ENCODE data around the gene FBXO38. TPM values are rescaled to one million over a fixed set of nuclear protein-coding genes. Genes with fewer than 3 reads are reported as not detected.

FBXO38 gene
- total RNA-seq, 2 experiments from 2014 or later = 31.7 to 34.2 TPM

GRCh38 chr5:148414833-148415232 is 31.1 kb downstream of the FBXO38 start:
- DNase-seq = no peak
- H3K36me3 Mint-ChIP-seq (ENCODE audit: low read depth) = peaks cover 42% of the 10 kb centered on the region
- no peak overlapping the region for H3K4me3 Mint-ChIP-seq
- no peaks in the 10 kb centered on the region for H3K4me1 Mint-ChIP-seq (ENCODE audit: low read depth)
- CTCF ChIA-PET = no interaction called here
- intact Hi-C loops (cut with micrococcal nuclease) = no loop called here
- H3K9me3 Mint-ChIP-seq = no peaks in the 10 kb centered on the region
- H3K27me3 Mint-ChIP-seq (ENCODE audit: low read depth) = no peaks in the 10 kb centered on the region
- H3K27ac Mint-ChIP-seq = peak overlapping the region; percentile 30

- no peaks in the 10 kb centered on the region for H3K9me3 Mint-ChIP-seq
- H3K27me3 Mint-ChIP-seq (ENCODE audit: low read depth) = no peaks in the 10 kb centered on the region
- H3K4me3 Mint-ChIP-seq = no peak overlapping the region
- no peak overlapping the region for H3K27ac Mint-ChIP-seq
- CTCF ChIA-PET = interaction anchor here (0.6 kb wide), 1 partner anchor 137 kb away, joined by 3 read pairs; no protein-coding TSS in a partner anchor
- no peak for DNase-seq
- peaks cover 30% of the 10 kb centered on the region for H3K36me3 Mint-ChIP-seq (ENCODE audit: low read depth)
- no peaks in the 10 kb centered on the region for H3K4me1 Mint-ChIP-seq (ENCODE audit: low read depth)
- intact Hi-C loops (cut with micrococcal nuclease) = no loop called here
These were observed 32.7 kb downstream of the FBXO38 start for GRCh38 chr5:148416416-148416815.

GRCh38 chr5:148416921-148417320 is 33.2 kb downstream of the FBXO38 start:
- DNase-seq = no peak
- no peaks in the 10 kb centered on the region for H3K27me3 Mint-ChIP-seq (ENCODE audit: low read depth)
- peaks cover 3% of the 10 kb centered on the region for H3K4me1 Mint-ChIP-seq (ENCODE audit: low read depth)
- H3K4me3 Mint-ChIP-seq = no peak overlapping the region
- no peaks in the 10 kb centered on the region for H3K9me3 Mint-ChIP-seq
- intact Hi-C loops (cut with micrococcal nuclease) = no loop called here
- no peak overlapping the region for H3K27ac Mint-ChIP-seq
- H3K36me3 Mint-ChIP-seq (ENCODE audit: low read depth) = peaks cover 34% of the 10 kb centered on the region
- CTCF ChIA-PET = interaction anchor here (0.6 kb wide), 1 partner anchor 138 kb away, joined by 3 read pairs; no protein-coding TSS in a partner anchor

GRCh38 chr5:148418511-148418910 is 34.8 kb downstream of the FBXO38 start:
- peaks cover 33% of the 10 kb centered on the region for H3K36me3 Mint-ChIP-seq (ENCODE audit: low read depth)
- CTCF ChIA-PET = interaction anchor here (0.6 kb wide), 1 partner anchor 11 kb away, joined by 3 read pairs; no protein-coding TSS in a partner anchor
- intact Hi-C loops (cut with micrococcal nuclease) = no loop called here
- H3K4me3 Mint-ChIP-seq = no peak overlapping the region
- H3K4me1 Mint-ChIP-seq (ENCODE audit: low read depth) = peaks cover 5% of the 10 kb centered on the region
- DNase-seq = no peak
- H3K27ac Mint-ChIP-seq = no peak overlapping the region
- H3K9me3 Mint-ChIP-seq = no peaks in the 10 kb centered on the region
- H3K27me3 Mint-ChIP-seq (ENCODE audit: low read depth) = no peaks in the 10 kb centered on the region

- no peak for DNase-seq
- no peak overlapping the region for H3K27ac Mint-ChIP-seq
- intact Hi-C loops (cut with micrococcal nuclease) = no loop called here
- H3K36me3 Mint-ChIP-seq (ENCODE audit: low read depth) = peaks cover 36% of the 10 kb centered on the region
- no peak overlapping the region for H3K4me3 Mint-ChIP-seq
- peaks cover 7% of the 10 kb centered on the region for H3K4me1 Mint-ChIP-seq (ENCODE audit: low read depth)
- no peaks in the 10 kb centered on the region for H3K27me3 Mint-ChIP-seq (ENCODE audit: low read depth)
- H3K9me3 Mint-ChIP-seq = no peaks in the 10 kb centered on the region
- CTCF ChIA-PET = interaction anchor here (1.0 to 2.5 kb wide), 2 partner anchors 9 to 20 kb away, joined by 3 to 9 read pairs; no protein-coding TSS in a partner anchor
These were observed 37.9 kb downstream of the FBXO38 start for GRCh38 chr5:148421661-148422060.

- H3K4me1 Mint-ChIP-seq (ENCODE audit: low read depth) = peaks cover 15% of the 10 kb centered on the region
- H3K36me3 Mint-ChIP-seq (ENCODE audit: low read depth) = peaks cover 37% of the 10 kb centered on the region
- H3K27me3 Mint-ChIP-seq (ENCODE audit: low read depth) = no peaks in the 10 kb centered on the region
- CTCF ChIA-PET = no interaction called here
- H3K9me3 Mint-ChIP-seq = no peaks in the 10 kb centered on the region
- H3K4me3 Mint-ChIP-seq = no peak overlapping the region
- no peak for DNase-seq
- H3K27ac Mint-ChIP-seq = peak overlapping the region; percentile 4
- intact Hi-C loops (cut with micrococcal nuclease) = loop anchor here (2.0 kb wide), 1 partner anchor 15 kb away; no protein-coding TSS in a partner anchor
These were observed 42.0 kb downstream of the FBXO38 start for GRCh38 chr5:148425808-148426207.

GRCh38 chr5:148426514-148426913 is 42.8 kb downstream of the FBXO38 start:
- DNase-seq = no peak
- Mint-ChIP-seq H3K4me1 (ENCODE audit: low read depth) (peaks cover 19% of the 10 kb centered on the region), H3K36me3 (ENCODE audit: low read depth) (peaks cover 40% of the 10 kb centered on the region), H3K4me3 (no peak overlapping the region), H3K27ac (no peak overlapping the region), H3K9me3 (no peaks in the 10 kb centered on the region), H3K27me3 (ENCODE audit: low read depth) (no peaks in the 10 kb centered on the region)
- intact Hi-C loops (cut with micrococcal nuclease) = no loop called here
- CTCF ChIA-PET = interaction anchor here (1.0 kb wide), 1 partner anchor 14 kb away, joined by 3 read pairs; no protein-coding TSS in a partner anchor

GRCh38 chr5:148427370-148428042 is 43.7 kb downstream of the FBXO38 start:
- no peaks in the 10 kb centered on the region for H3K27me3 Mint-ChIP-seq (ENCODE audit: low read depth)
- no peak for DNase-seq
- H3K27ac Mint-ChIP-seq = no peak overlapping the region
- CTCF ChIA-PET = interaction anchor here (1.0 to 1.9 kb wide), 2 partner anchors 13 to 15 kb away, joined by 3 to 7 read pairs; no protein-coding TSS in a partner anchor
- peaks cover 14% of the 10 kb centered on the region for H3K4me1 Mint-ChIP-seq (ENCODE audit: low read depth)
- H3K36me3 Mint-ChIP-seq (ENCODE audit: low read depth) = peaks cover 33% of the 10 kb centered on the region
- no peak overlapping the region for H3K4me3 Mint-ChIP-seq
- intact Hi-C loops (cut with micrococcal nuclease) = no loop called here
- no peaks in the 10 kb centered on the region for H3K9me3 Mint-ChIP-seq

GRCh38 chr5:148428848-148429247 is 45.1 kb downstream of the FBXO38 start:
- H3K9me3 Mint-ChIP-seq = no peaks in the 10 kb centered on the region
- no peak overlapping the region for H3K27ac Mint-ChIP-seq
- DNase-seq = no peak
- peaks cover 14% of the 10 kb centered on the region for H3K4me1 Mint-ChIP-seq (ENCODE audit: low read depth)
- no peaks in the 10 kb centered on the region for H3K27me3 Mint-ChIP-seq (ENCODE audit: low read depth)
- intact Hi-C loops (cut with micrococcal nuclease) = no loop called here
- peaks cover 39% of the 10 kb centered on the region for H3K36me3 Mint-ChIP-seq (ENCODE audit: low read depth)
- CTCF ChIA-PET = interaction anchor here (1.2 to 1.9 kb wide), 3 partner anchors 14 to 302 kb away, joined by 3 to 8 read pairs (median 7); no protein-coding TSS in a partner anchor
- H3K4me3 Mint-ChIP-seq = no peak overlapping the region

GRCh38 chr5:148433826-148434225 is 50.1 kb downstream of the FBXO38 start:
- H3K27ac Mint-ChIP-seq = no peak overlapping the region
- CTCF ChIA-PET = no interaction called here
- peaks cover 14% of the 10 kb centered on the region for H3K4me1 Mint-ChIP-seq (ENCODE audit: low read depth)
- H3K9me3 Mint-ChIP-seq = no peaks in the 10 kb centered on the region
- H3K4me3 Mint-ChIP-seq = no peak overlapping the region
- no peak for DNase-seq
- H3K27me3 Mint-ChIP-seq (ENCODE audit: low read depth) = no peaks in the 10 kb centered on the region
- H3K36me3 Mint-ChIP-seq (ENCODE audit: low read depth) = peaks cover 26% of the 10 kb centered on the region
- intact Hi-C loops (cut with micrococcal nuclease) = no loop called here

- no peaks in the 10 kb centered on the region for H3K9me3 Mint-ChIP-seq
- intact Hi-C loops (cut with micrococcal nuclease) = loop anchor here (2.0 kb wide), 1 partner anchor 53 kb away; the partner anchor contains the start of gene FBXO38
- no peak for DNase-seq
- CTCF ChIA-PET = interaction anchor here (2.6 kb wide), 1 partner anchor 295 kb away, joined by 13 read pairs; no protein-coding TSS in a partner anchor
- peaks cover 25% of the 10 kb centered on the region for H3K36me3 Mint-ChIP-seq (ENCODE audit: low read depth)
- H3K4me3 Mint-ChIP-seq = no peak overlapping the region
- H3K4me1 Mint-ChIP-seq (ENCODE audit: low read depth) = peaks cover 9% of the 10 kb centered on the region
- H3K27ac Mint-ChIP-seq = no peak overlapping the region
- H3K27me3 Mint-ChIP-seq (ENCODE audit: low read depth) = no peaks in the 10 kb centered on the region
These were observed 52.3 kb downstream of the FBXO38 start for GRCh38 chr5:148436029-148436428.

GRCh38 chr5:148437249-148437648 is 53.5 kb downstream of the FBXO38 start:
- CTCF ChIA-PET = interaction anchor here (0.7 to 2.6 kb wide), 2 partner anchors 294 to 389 kb away, joined by 3 to 13 read pairs; partner anchors contain the start of gene ADRB2
- H3K27ac Mint-ChIP-seq = peak overlapping the region; percentile 80
- H3K4me1 Mint-ChIP-seq (ENCODE audit: low read depth) = peaks cover 5% of the 10 kb centered on the region
- DNase-seq = no peak
- intact Hi-C loops (cut with micrococcal nuclease) = loop anchor here (2.0 kb wide), 1 partner anchor 54 kb away; the partner anchor contains the start of gene FBXO38
- H3K27me3 Mint-ChIP-seq (ENCODE audit: low read depth) = no peaks in the 10 kb centered on the region
- peaks cover 20% of the 10 kb centered on the region for H3K36me3 Mint-ChIP-seq (ENCODE audit: low read depth)
- H3K9me3 Mint-ChIP-seq = no peaks in the 10 kb centered on the region
- peak overlapping the region; percentile 37 for H3K4me3 Mint-ChIP-seq
